ENCODE measurements around the gene ZYG11A.
A peak's percentile ranks its signal among the peaks of the same experiment; 100 is the strongest.

ZYG11A gene

DNA sequence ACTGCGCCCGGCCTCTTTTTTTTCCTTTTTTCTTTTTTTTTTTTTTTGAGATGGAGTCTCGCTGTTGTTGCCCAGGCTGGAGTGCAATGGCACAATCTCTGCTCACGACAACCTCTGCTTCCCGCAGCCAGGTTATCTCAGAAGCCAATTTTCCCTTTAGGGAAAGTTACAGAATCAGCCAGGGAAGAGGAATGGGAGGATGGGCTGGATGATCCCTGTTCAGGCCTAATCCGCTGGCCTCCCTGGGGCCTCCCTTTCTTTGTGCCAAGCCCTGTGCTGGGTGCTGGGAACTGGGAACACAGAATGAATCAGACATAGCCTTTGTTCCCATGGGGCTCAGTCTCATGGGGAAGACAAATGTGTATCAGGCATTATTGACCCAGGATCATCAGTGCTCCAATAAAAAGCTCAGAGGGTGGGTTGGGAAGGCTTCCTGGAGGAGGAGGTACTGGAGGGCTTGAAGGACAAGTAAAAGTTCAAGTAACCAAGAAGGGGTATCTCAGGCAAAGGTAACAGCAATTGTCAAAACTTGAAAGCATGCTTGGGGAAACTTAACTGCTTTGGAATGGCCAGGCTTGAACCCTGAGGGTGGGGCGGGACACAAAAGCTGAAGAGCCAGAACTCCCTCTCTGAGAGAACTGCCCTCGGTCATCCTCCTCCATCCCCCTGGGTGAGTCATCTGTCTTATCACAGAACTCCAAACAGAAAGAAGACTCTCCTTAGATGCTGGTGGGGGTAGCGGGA, 64.7 kb downstream of the ZYG11A start:
- DNase-seq: no peak
- no peaks in the 10 kb centered on the region for H3K9me3 ChIP-seq
- H3K4me3 ChIP-seq (ENCODE audit: low read depth, low read length): no peak overlapping the region
- H3K36me3 ChIP-seq: no peaks in the 10 kb centered on the region
- TF ChIP-seq, protein P1, sequence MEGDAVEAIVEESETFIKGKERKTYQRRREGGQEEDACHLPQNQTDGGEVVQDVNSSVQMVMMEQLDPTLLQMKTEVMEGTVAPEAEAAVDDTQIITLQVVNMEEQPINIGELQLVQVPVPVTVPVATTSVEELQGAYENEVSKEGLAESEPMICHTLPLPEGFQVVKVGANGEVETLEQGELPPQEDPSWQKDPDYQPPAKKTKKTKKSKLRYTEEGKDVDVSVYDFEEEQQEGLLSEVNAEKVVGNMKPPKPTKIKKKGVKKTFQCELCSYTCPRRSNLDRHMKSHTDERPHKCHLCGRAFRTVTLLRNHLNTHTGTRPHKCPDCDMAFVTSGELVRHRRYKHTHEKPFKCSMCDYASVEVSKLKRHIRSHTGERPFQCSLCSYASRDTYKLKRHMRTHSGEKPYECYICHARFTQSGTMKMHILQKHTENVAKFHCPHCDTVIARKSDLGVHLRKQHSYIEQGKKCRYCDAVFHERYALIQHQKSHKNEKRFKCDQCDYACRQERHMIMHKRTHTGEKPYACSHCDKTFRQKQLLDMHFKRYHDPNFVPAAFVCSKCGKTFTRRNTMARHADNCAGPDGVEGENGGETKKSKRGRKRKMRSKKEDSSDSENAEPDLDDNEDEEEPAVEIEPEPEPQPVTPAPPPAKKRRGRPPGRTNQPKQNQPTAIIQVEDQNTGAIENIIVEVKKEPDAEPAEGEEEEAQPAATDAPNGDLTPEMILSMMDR (IDR thresholded peaks at IDR 0.05; ENCODE audit: low read depth, low read length): no peak
- H3K4me1 ChIP-seq: no peaks in the 10 kb centered on the region
- H3K27me3 ChIP-seq: no peaks in the 10 kb centered on the region

DNA sequence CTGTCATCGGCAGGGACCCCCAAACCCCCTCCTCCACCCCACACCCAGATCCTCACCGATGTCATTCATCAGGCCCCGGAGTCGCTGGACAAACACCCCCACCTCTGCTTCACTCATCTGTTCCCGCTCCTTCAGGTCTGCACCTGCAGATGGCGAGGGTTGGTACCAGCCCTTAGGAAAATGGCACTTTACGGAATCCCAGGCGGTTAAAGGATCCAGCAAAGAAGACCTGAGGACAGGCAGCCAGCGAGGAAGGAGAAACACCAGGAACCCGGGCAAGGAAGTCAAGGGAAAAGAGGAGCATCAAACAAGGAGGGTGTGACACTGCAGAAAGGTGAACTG, 65.2 kb downstream of the ZYG11A start:
- Histone ChIP-seq H3K27me3 (no peaks in the 10 kb centered on the region), H3K36me3 (no peaks in the 10 kb centered on the region), H3K4me3 (ENCODE audit: low read depth, low read length) (no peak overlapping the region), H3K9me3 (no peaks in the 10 kb centered on the region), H3K4me1 (no peaks in the 10 kb centered on the region)
- DNase-seq: no peak
- TF ChIP-seq, protein P1 (IDR thresholded peaks at IDR 0.05; ENCODE audit: low read depth, low read length): no peak

DNA sequence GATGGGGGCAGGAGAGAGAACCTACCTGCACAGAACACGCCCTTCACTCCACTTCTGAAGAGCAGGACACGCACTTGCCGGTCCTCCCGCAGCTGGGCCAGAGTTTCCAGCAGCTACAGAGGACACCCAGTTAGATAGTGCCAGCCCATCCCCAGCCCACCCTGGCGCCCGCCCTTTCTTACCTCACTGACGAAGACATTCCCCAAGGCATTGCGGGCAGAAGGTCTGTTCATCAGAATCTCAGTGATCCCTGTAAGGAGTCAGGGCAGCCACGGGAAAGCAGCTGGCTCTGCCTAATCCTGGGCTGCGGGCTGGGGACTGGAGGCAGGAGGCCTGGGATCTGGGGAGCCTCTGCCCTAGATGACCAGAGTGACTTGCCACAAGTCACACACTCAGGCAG, 69.0 kb downstream of the ZYG11A start:
- H3K36me3 ChIP-seq: no peaks in the 10 kb centered on the region
- no peak for DNase-seq
- no peaks in the 10 kb centered on the region for H3K9me3 ChIP-seq
- TF ChIP-seq, protein P1 (IDR thresholded peaks at IDR 0.05; ENCODE audit: low read depth, low read length): no peak
- H3K4me1 ChIP-seq: no peaks in the 10 kb centered on the region
- H3K27me3 ChIP-seq: no peaks in the 10 kb centered on the region
- no peak overlapping the region for H3K4me3 ChIP-seq (ENCODE audit: low read depth, low read length)

DNA sequence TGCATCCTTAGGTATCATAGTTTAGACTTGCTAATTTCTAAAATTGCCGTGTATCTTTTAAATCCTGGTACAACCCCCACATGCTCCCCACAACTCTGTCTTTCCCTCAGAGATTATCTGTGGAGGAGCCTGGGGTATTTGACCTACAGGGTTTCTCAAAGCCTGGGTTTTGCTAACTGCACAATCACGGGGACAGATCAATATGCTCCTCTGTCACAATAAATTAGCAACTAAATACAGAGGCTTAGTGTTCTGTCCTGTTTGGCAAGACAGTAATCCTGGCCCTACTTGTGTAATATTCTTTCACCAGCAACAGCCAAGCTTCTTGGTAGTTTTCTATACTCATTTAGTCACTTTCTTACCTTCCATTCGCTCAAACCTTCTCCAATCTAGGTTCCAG, 70.5 kb downstream of the ZYG11A start:
- no peaks in the 10 kb centered on the region for H3K9me3 ChIP-seq
- TF ChIP-seq, protein P1 (IDR thresholded peaks at IDR 0.05; ENCODE audit: low read depth, low read length): no peak

DNA sequence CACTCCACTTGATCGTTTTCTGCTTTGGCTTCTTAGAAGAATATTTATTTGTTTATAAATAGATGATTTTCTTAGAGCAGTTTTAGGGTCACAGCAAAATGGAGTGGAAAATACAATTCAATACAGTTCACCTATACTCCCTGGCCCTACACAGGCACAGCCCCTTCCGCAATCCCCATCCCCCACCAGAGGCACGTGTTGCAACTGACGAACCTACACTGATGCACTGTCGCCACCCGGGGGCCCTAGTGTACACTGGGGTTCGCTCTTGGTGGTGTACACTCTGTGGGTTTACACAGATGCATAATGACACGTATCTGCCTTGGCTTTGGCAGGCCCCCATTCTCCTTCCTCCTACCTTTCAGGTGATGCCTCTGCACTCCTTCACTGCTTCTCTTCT, 71.0 kb downstream of the ZYG11A start:
- no peaks in the 10 kb centered on the region for H3K9me3 ChIP-seq
- TF ChIP-seq, protein P1 (IDR thresholded peaks at IDR 0.05; ENCODE audit: low read depth, low read length): no peak
- H3K36me3 ChIP-seq: no peaks in the 10 kb centered on the region
- H3K4me1 ChIP-seq: no peaks in the 10 kb centered on the region
- no peak overlapping the region for H3K4me3 ChIP-seq (ENCODE audit: low read depth, low read length)
- peak; percentile 19 for DNase-seq
- no peaks in the 10 kb centered on the region for H3K27me3 ChIP-seq

More for the DNA sequence above, 70.5 kb downstream of the ZYG11A start:
- DNase-seq: no peak
- H3K27me3 ChIP-seq: no peaks in the 10 kb centered on the region
- H3K4me3 ChIP-seq (ENCODE audit: low read depth, low read length): no peak overlapping the region
- no peaks in the 10 kb centered on the region for H3K36me3 ChIP-seq
- no peaks in the 10 kb centered on the region for H3K4me1 ChIP-seq

DNA sequence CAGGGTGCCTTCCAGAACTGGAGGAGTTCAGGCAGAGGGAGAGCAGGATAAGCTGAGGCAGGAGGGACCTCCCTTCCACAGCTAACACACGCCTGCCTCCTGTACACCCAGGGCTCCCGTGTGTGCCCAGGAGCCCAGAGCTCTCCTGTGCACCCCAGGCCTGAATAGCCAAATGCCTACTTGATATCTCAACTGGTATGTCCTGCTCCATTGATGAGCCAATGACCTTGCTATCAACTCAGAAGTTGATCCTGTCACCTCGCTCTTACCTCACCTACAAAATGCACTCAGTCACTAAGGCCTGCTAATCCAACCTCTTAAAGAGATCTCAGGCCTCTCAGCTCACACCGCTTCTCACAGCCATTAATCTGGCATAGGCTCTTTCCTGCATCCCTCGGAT, 71.9 kb downstream of the ZYG11A start:
- no peaks in the 10 kb centered on the region for H3K9me3 ChIP-seq
- no peaks in the 10 kb centered on the region for H3K4me1 ChIP-seq
- TF ChIP-seq, protein P1 (IDR thresholded peaks at IDR 0.05; ENCODE audit: low read depth, low read length): no peak
- no peaks in the 10 kb centered on the region for H3K27me3 ChIP-seq
- no peak overlapping the region for H3K4me3 ChIP-seq (ENCODE audit: low read depth, low read length)
- no peak for DNase-seq
- H3K36me3 ChIP-seq: no peaks in the 10 kb centered on the region

Data from BE2C (cell line).